ENCODE measurements around the gene ZNF81.
"Not testable (repeated sequence)": the region's sequence is repeated elsewhere in the genome, so short reads cannot be mapped to it uniquely, and the experiment has no call there.

ZNF81 gene

GRCh38 chrX:47960406-47960805 is 123.7 kb downstream of the ZNF81 start:
- Histone ChIP-seq H3K9ac (ENCODE audit: insufficient read length, low read depth) (no peak overlapping the region), H3K4me3 (ENCODE audit: insufficient read length, low read depth) (no peak overlapping the region), H3K36me3 (ENCODE audit: insufficient read depth, insufficient read length, low read length) (no peaks in the 10 kb centered on the region), H3K27me3 (ENCODE audit: insufficient read depth, insufficient read length) (no peaks in the 10 kb centered on the region), H3K9me3 (ENCODE audit: insufficient read depth, low read length) (peaks cover 21% of the 10 kb centered on the region), H3K4me1 (ENCODE audit: insufficient read depth, insufficient read length) (no peaks in the 10 kb centered on the region)
- no peak for TF ChIP-seq SUZ12 (IDR thresholded peaks at IDR 0.05; ENCODE audit: extremely low read depth, insufficient read depth, insufficient read length)
- no peak for TF ChIP-seq ZNF274 (IDR thresholded peaks at IDR 0.05; ENCODE audit: low read depth, low read length)
- no peak for TF ChIP-seq YY1 (IDR thresholded peaks at IDR 0.05; ENCODE audit: insufficient read depth, insufficient read length)
- DNase-seq (ENCODE audit: low read depth, low spot score): no peak

GRCh38 chrX:47961830-47962229 is 125.1 kb downstream of the ZNF81 start:
- H3K9ac ChIP-seq (ENCODE audit: insufficient read length, low read depth); H3K36me3 ChIP-seq (ENCODE audit: insufficient read depth, insufficient read length, low read length); H3K4me1 ChIP-seq (ENCODE audit: insufficient read depth, insufficient read length); H3K27me3 ChIP-seq (ENCODE audit: insufficient read depth, insufficient read length); H3K4me3 ChIP-seq (ENCODE audit: insufficient read length, low read depth): not testable (repeated sequence)
- H3K9me3 ChIP-seq (ENCODE audit: insufficient read depth, low read length): peaks cover 28% of the 10 kb centered on the region
- peak; percentile 13 for DNase-seq (ENCODE audit: low read depth, low spot score)

DNA sequence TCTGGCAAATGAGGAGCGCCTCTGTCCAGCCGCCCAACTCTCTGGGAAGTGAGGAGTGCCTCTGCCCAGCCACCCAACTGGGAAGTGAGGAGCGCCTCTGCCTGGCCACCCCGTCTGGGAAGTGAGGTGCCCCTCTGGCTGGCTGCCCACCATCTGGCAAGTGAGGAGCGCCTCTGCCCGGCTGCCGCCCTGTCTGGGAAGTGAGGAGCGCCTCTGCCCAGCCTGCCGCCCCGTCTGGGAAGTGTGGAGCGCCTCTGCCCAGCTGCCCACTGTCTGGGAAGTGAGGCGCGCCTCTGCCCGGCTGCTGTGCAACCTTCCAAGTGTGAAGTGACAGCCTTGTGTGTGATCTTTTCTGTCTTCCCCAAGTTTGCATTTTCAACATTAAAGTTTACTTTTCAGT is 128.8 kb downstream of the ZNF81 start:
- peaks cover 38% of the 10 kb centered on the region for H3K9me3 ChIP-seq (ENCODE audit: insufficient read depth, low read length)
- H3K27me3 ChIP-seq (ENCODE audit: insufficient read depth, insufficient read length); H3K4me3 ChIP-seq (ENCODE audit: insufficient read length, low read depth); DNase-seq (ENCODE audit: low read depth, low spot score); H3K4me1 ChIP-seq (ENCODE audit: insufficient read depth, insufficient read length); H3K36me3 ChIP-seq (ENCODE audit: insufficient read depth, insufficient read length, low read length); H3K9ac ChIP-seq (ENCODE audit: insufficient read length, low read depth): not testable (repeated sequence)
